Kidney epithelial cell (primary cell): ENCODE results near the gene CAMK2B. TPM values are rescaled to one million over a fixed set of nuclear protein-coding genes. Genes with fewer than 3 reads are reported as not detected.

Experiments
- DNase-seq: peaks from one replicate; pipeline ENCODE4 v3.0.0-alpha.2; 2010; ENCODE audit warnings: low read depth
- H3K27me3 ChIP-seq: 2 replicates; pipeline ENCODE4 v1.6.0; 2011; ENCODE audit warnings: low read length; ENCODE audit not compliant: control insufficient read depth, insufficient read depth
- H3K36me3 ChIP-seq: 2 replicates; pipeline ENCODE4 v1.5.1; 2011; ENCODE audit warnings: low read length; ENCODE audit not compliant: control insufficient read depth, insufficient read depth
- H3K4me3 ChIP-seq: 2 replicates; pipeline ENCODE4 v1.5.1; 2011; ENCODE audit warnings: low read depth, mild to moderate bottlenecking, control low read depth, low read length
- total RNA-seq: library from RNA; depleted of rRNA; stranded (reverse); fragments of >200 nt; gene quantifications from 2 replicates; pipeline ENCODE4 v1.2.3, GENCODE V29; 2015
- TF ChIP-seq, protein P1 (sequence below): IDR thresholded peaks from 2 replicates; pipeline ENCODE4 v1.5.1; 2011; ENCODE audit warnings: mild to moderate bottlenecking, moderate library complexity, low read length, control low read depth, inconsistent platforms; ENCODE audit not compliant: insufficient read depth, poor library complexity, severe bottlenecking

Gene CAMK2B
- total RNA-seq, 1 donor from 2014 or later: not detected

- TF ChIP-seq, protein P1, sequence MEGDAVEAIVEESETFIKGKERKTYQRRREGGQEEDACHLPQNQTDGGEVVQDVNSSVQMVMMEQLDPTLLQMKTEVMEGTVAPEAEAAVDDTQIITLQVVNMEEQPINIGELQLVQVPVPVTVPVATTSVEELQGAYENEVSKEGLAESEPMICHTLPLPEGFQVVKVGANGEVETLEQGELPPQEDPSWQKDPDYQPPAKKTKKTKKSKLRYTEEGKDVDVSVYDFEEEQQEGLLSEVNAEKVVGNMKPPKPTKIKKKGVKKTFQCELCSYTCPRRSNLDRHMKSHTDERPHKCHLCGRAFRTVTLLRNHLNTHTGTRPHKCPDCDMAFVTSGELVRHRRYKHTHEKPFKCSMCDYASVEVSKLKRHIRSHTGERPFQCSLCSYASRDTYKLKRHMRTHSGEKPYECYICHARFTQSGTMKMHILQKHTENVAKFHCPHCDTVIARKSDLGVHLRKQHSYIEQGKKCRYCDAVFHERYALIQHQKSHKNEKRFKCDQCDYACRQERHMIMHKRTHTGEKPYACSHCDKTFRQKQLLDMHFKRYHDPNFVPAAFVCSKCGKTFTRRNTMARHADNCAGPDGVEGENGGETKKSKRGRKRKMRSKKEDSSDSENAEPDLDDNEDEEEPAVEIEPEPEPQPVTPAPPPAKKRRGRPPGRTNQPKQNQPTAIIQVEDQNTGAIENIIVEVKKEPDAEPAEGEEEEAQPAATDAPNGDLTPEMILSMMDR: no peak
- H3K4me3 ChIP-seq: no peak overlapping the region
- H3K36me3 ChIP-seq: no peaks in the 10 kb centered on the region
- DNase-seq: no peak
- H3K27me3 ChIP-seq: peaks cover 32% of the 10 kb centered on the region
Observed at GRCh38 chr7:44329081-44329480, 3.7 kb upstream of the CAMK2B start.

DNA sequence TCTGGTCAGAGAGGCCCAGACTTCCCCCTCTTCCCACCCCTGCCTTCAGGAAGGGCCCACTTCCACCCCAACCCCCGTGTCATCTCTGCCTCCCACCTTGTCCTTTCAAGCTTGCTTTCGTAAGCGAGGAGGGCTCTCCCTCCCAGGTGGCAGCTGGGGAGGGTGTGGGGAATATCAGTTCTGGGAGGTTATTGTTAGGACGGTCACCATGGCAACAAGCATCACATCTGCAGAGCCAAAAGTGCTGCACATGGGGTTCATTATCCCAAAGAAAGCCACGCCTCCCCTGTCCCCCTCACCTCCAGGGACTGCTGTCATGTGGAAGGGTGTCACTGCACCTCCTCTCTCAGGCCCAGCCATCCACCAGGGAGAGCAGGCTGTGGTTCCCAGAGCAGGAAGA is 2.6 kb upstream of the CAMK2B start:
- H3K27me3 ChIP-seq: peaks cover 43% of the 10 kb centered on the region
- H3K36me3 ChIP-seq: no peaks in the 10 kb centered on the region
- DNase-seq: no peak
- H3K4me3 ChIP-seq: no peak overlapping the region
- TF ChIP-seq, protein P1: no peak

- TF ChIP-seq, protein P1: no peak
- Histone ChIP-seq H3K27me3 (peaks cover 48% of the 10 kb centered on the region), H3K36me3 (no peaks in the 10 kb centered on the region), H3K4me3 (no peak overlapping the region)
- no peak for DNase-seq
Observed at GRCh38 chr7:44326261-44327125, 1.1 kb upstream of the CAMK2B start.

GRCh38 chr7:44325811-44326241 is 432 bp upstream of the CAMK2B start:
- Histone ChIP-seq H3K27me3 (peaks cover 50% of the 10 kb centered on the region), H3K4me3 (no peak overlapping the region), H3K36me3 (no peaks in the 10 kb centered on the region)
- TF ChIP-seq, protein P1: peak; percentile 11
- no peak for DNase-seq

GRCh38 chr7:44324481-44325200 is 753 bp downstream of the CAMK2B start:
- peaks cover 50% of the 10 kb centered on the region for H3K27me3 ChIP-seq
- H3K4me3 ChIP-seq: no peak overlapping the region
- H3K36me3 ChIP-seq: no peaks in the 10 kb centered on the region
- no peak for DNase-seq
- TF ChIP-seq, protein P1: no peak
